GM12878 (cell line): ENCODE measurements around the gene ASTN1. TPM values are rescaled to one million over a fixed set of nuclear protein-coding genes. Genes with fewer than 3 reads are reported as not detected.

Experiments used
- ATAC-seq: fragments of 200-7000 bp; cut with Tn5 transposase; 3 replicates; pipeline ENCODE4 v1.9.1; 2020; ENCODE audit warnings: mild to moderate bottlenecking, moderate library complexity
- BruUV-seq: library from RNA; stranded (reverse); fragments of 400-500 nt; replicated peaks from 2 replicates; lab custom pipeline; 2021; lab: Mats Ljungman, UMichigan
- CTCF ChIA-PET: fragments of 300-600 bp; sonication (Branson Sonifier 250); formaldehyde crosslinking; extraction: SDS; loops from one replicate; lab custom pipeline; 2021; ENCODE audit warnings: inconsistent platforms; lab: Yijun Ruan, JAX
- POLR2A ChIA-PET: fragments of 350-600 bp; formaldehyde crosslinking; extraction: SDS; loops from one replicate; lab custom pipeline; 2021; ENCODE audit warnings: inconsistent platforms; lab: Charles Lee
- RAD21 ChIA-PET: fragments of 300-600 bp; sonication (Branson Sonifier 250); formaldehyde crosslinking; loops from one replicate; lab custom pipeline; 2023; ENCODE audit warnings: antibody characterized with exemption; ENCODE audit not compliant: unreplicated experiment; lab: Charles Lee
- SMC1A ChIA-PET: fragments of 300-600 bp; sonication (Branson Sonifier 250); formaldehyde crosslinking; loops from one replicate; lab custom pipeline; 2023; ENCODE audit not compliant: unreplicated experiment, uncharacterized antibody; lab: Charles Lee
- DNase-seq: peaks from one replicate; pipeline ENCODE4 v3.0.0-alpha.2; 2011; ENCODE audit warnings: low read depth, low spot score
- FAIRE-seq: peaks from 3 replicates; lab custom pipeline; 2011; peaks lifted over from hg19 to GRCh38; lab: Jason Lieb, UNC
- H2AFZ ChIP-seq: 2 replicates; pipeline ENCODE4 v1.6.0; 2011; ENCODE audit warnings: low read depth, low read length, control low read depth; ENCODE audit not compliant: control insufficient read depth
- H3K27ac ChIP-seq: 2 replicates; pipeline ENCODE4 v1.5.1; 2011; ENCODE audit warnings: control low read depth; ENCODE audit not compliant: control insufficient read depth, insufficient read depth
- H3K27me3 ChIP-seq, 2 experiments: replicated peaks in 1 of 2; 2 replicates each; pipeline versions ENCODE4 v1.6.0 to v1.6.1; 2011; ENCODE audit warnings: low read length in 1 of 2; ENCODE audit not compliant: control insufficient read depth in 2 of 2, insufficient read depth in 2 of 2
- H3K36me3 ChIP-seq, 2 experiments: 2 replicates each; pipeline ENCODE4 v1.5.1; 2011; ENCODE audit warnings: low read length in 1 of 2; ENCODE audit not compliant: control insufficient read depth in 2 of 2, insufficient read depth in 2 of 2
- H3K4me1 ChIP-seq: 2 replicates; pipeline ENCODE4 v1.6.1; 2011; ENCODE audit warnings: mild to moderate bottlenecking, low read length, moderate library complexity, mixed read lengths; ENCODE audit not compliant: control insufficient read depth, insufficient read depth
- H3K4me2 ChIP-seq: 2 replicates; pipeline ENCODE4 v1.6.0; 2011; ENCODE audit warnings: control low read depth; ENCODE audit not compliant: control insufficient read depth, insufficient read depth
- H3K4me3 ChIP-seq: fragments of 200-600 bp; sonication (generic); 2 replicates; pipeline ENCODE4 v1.5.1; 2016
- H3K79me2 ChIP-seq: 2 replicates; pipeline ENCODE4 v1.6.0; 2011; ENCODE audit warnings: low read length; ENCODE audit not compliant: control insufficient read depth, insufficient read depth
- H3K9ac ChIP-seq: 2 replicates; pipeline ENCODE4 v1.8.0; 2011; ENCODE audit warnings: low read length, control low read depth, mixed read lengths; ENCODE audit not compliant: control insufficient read depth, insufficient read depth
- H3K9me3 ChIP-seq: replicated peaks from 3 replicates; pipeline ENCODE4 v1.5.1; 2011; ENCODE audit warnings: mild to moderate bottlenecking, low read length; ENCODE audit not compliant: control insufficient read depth, insufficient read depth
- H4K20me1 ChIP-seq: 2 replicates; pipeline ENCODE4 v1.6.0; 2011; ENCODE audit not compliant: control insufficient read depth, insufficient read depth
- ATF3 ChIP-seq: IDR thresholded peaks from 2 replicates; pipeline ENCODE4 v1.6.1; 2011; ENCODE audit warnings: low read depth, mild to moderate bottlenecking, low read length, moderate library complexity, borderline replicate concordance; ENCODE audit errors: extremely low read depth
- BHLHE40 ChIP-seq, 2 experiments: fragments of 450-650 bp in 1 of 2; IDR thresholded peaks; 2 replicates each; pipeline ENCODE4 v1.6.1; 2011 to 2017; ENCODE audit warnings: low read depth in 2 of 2, borderline replicate concordance in 1 of 2, improper control_type of control experiment in 1 of 2, low read length in 1 of 2, mild to moderate bottlenecking in 1 of 2
- CEBPB ChIP-seq, 2 experiments: fragments of 150-350 bp in 1 of 2; IDR thresholded peaks; 2 replicates each; pipeline ENCODE4 v1.6.1; 2012 to 2014; ENCODE audit warnings: low read depth in 2 of 2, low read length in 2 of 2, borderline replicate concordance in 1 of 2, inconsistent platforms in 1 of 2
- ETV6 ChIP-seq, 2 experiments: fragments of 450-650 bp in 1 of 2; IDR thresholded peaks in 1 of 2; conservative IDR thresholded peaks in 1 of 2; 2 replicates each; pipeline ENCODE4 v1.6.1; 2014; ENCODE audit warnings: antibody characterized with exemption in 1 of 2, borderline replicate concordance in 1 of 2, low read depth in 1 of 2, mild to moderate bottlenecking in 1 of 2, moderate library complexity in 1 of 2
- NR2C2 ChIP-seq: IDR thresholded peaks from 2 replicates; pipeline ENCODE4 v1.6.1; 2011; ENCODE audit warnings: borderline replicate concordance, low read depth; ENCODE audit not compliant: control insufficient read depth, insufficient read length
- PRDM15 ChIP-seq: fragments of 450-650 bp; formaldehyde crosslinking; IDR thresholded peaks from 2 replicates; pipeline ENCODE4 v1.4.0; 2020; ENCODE audit warnings: mild to moderate bottlenecking, moderate library complexity
- REST ChIP-seq: IDR thresholded peaks from 2 replicates; pipeline ENCODE4 v1.6.1; 2012; ENCODE audit warnings: mild to moderate bottlenecking, low read depth, low read length
- SUPT20H ChIP-seq: IDR thresholded peaks from 2 replicates; pipeline ENCODE4 v1.6.1; 2011; ENCODE audit warnings: low read depth, mild to moderate bottlenecking, low read length, moderate library complexity, borderline replicate concordance; ENCODE audit not compliant: control insufficient read depth
- USF2 ChIP-seq: IDR thresholded peaks from 2 replicates; pipeline ENCODE4 v1.6.1; 2011; ENCODE audit warnings: low read depth, low read length, improper control_type of control experiment, borderline replicate concordance
- ZNF207 ChIP-seq: fragments of 450-650 bp; IDR thresholded peaks from 2 replicates; pipeline ENCODE4 v1.6.1; 2014; ENCODE audit warnings: antibody characterized with exemption, mild to moderate bottlenecking, borderline replicate concordance
- WGBS: methylation state at CpG from one replicate; pipeline ENCODE4 v1.1.6; 2016; ENCODE audit warnings: low lambda C conversion rate; ENCODE audit not compliant: insufficient replicate concordance, insufficient coverage; ENCODE audit errors: missing lambda C conversion rate; 5-methylcytosine and 5-hydroxymethylcytosine counted together
- in situ Hi-C: fragments of 300-500 bp; cut with MboI; formaldehyde crosslinking; loops from 9 replicates; pipeline ENCODE4 v1.14.3; 2018; ENCODE audit warnings: mixed read lengths
- intact Hi-C: fragments of 100-400 bp; cut with micrococcal nuclease; formaldehyde crosslinking; loops from one replicate; pipeline ENCODE4 v1.14.2; 2022; ENCODE audit not compliant: unreplicated experiment
- polyA plus RNA-seq, 11 experiments: library from polyadenylated mRNA; depleted of rRNA in 4 of 11; unstranded in 6 of 11; stranded (reverse) in 5 of 11; fragments of >200 nt; fragmentation: Nextera tagmentation in 4 of 11; fragmentation: Illumina TruSeq in 1 of 11; extraction: Ambion mirVana in 4 of 11; extraction: Trizol in 1 of 11; gene quantifications; 1 replicate in 1 of 11; 2 replicates in 10 of 11; pipeline versions ENCODE4 v1.2.1 to v1.2.3, GENCODE V29; 2011 to 2016; ENCODE audit warnings: inconsistent platforms in 2 of 11, missing spikeins in 2 of 11, low read depth in 1 of 11
- total RNA-seq, 4 experiments: library from RNA; depleted of rRNA in 3 of 4; stranded (reverse); fragments of >200 nt in 3 of 4; fragmentation: Illumina TruSeq in 1 of 4; extraction: Trizol in 1 of 4; gene quantifications; 2 replicates each; pipeline versions ENCODE4 v1.2.1 to v1.2.3, GENCODE V29; 2013 to 2021

The ASTN1 gene
- total and polyA plus RNA-seq, 10 of the 15 experiments (the other 5 are each of a cell fraction or from before 2014, with no cell fraction given), result 0.04 TPM; not detected in 9

GRCh38 chr1:176932114-176933104, 232.1 kb downstream of the ASTN1 start:
- WGBS, result 33% methylated on average over 7 of the region's 7 CpGs
- no peaks in the 10 kb centered on the region for H3K4me1 ChIP-seq
- TF ChIP-seq BHLHE40 (IDR thresholded peaks at IDR 0.05; ENCODE audit: borderline replicate concordance in 1 of 2, low read depth in 2 of 2, low read length in 1 of 2) (no peak), NR2C2 (no peak), USF2 (no peak), ETV6 (conservative IDR thresholded peaks at IDR 0.05 in 1 of 2, IDR thresholded peaks at IDR 0.05 in 1 of 2; ENCODE audit: borderline replicate concordance in 1 of 2, low read depth in 1 of 2) (no peak), ATF3 (no peak), SUPT20H (no peak), ZNF207 (no peak), CEBPB (IDR thresholded peaks at IDR 0.05; ENCODE audit: borderline replicate concordance in 1 of 2, low read depth in 2 of 2, low read length in 2 of 2) (no peak), PRDM15 (CRISPR knock-in tag) (no peak), REST (no peak)
- ChIA-PET RAD21 (no interaction called here), CTCF (interaction anchor here (0.9 kb wide), 1 partner anchor 34 kb away, joined by 3 read pairs; no protein-coding TSS in a partner anchor), POLR2A (no interaction called here), SMC1A (no interaction called here)
- DNase-seq (no peak), FAIRE-seq (no peak), ATAC-seq (no peak)
- in situ Hi-C loops, result no loop called here
- no peak overlapping the region for H2AFZ ChIP-seq
- no peak overlapping the region for H3K27ac ChIP-seq
- no TSS peak for BruUV-seq
- intact Hi-C loops, result no loop called here
- H3K36me3 ChIP-seq, result no peaks in the 10 kb centered on the region
- no peak overlapping the region for H3K9ac ChIP-seq
- H3K9me3 ChIP-seq, result no peaks in the 10 kb centered on the region
- no peaks in the 10 kb centered on the region for H3K79me2 ChIP-seq
- H4K20me1 ChIP-seq, result no peaks in the 10 kb centered on the region
- no peak overlapping the region for H3K4me2 ChIP-seq
- H3K27me3 ChIP-seq, result no peaks in the 10 kb centered on the region
- no peak overlapping the region for H3K4me3 ChIP-seq
